GM12865 (cell line): Measurements from ENCODE around the gene ARMC2.

Experiments used
- DNase-seq: peaks from one replicate; pipeline ENCODE4 v3.0.0; 2010; ENCODE audit warnings: low read depth
- H3K4me3 ChIP-seq: 2 replicates; pipeline ENCODE4 v1.5.1; 2011; ENCODE audit warnings: mild to moderate bottlenecking, low read depth, low read length, control low read depth
- CTCF ChIP-seq: IDR thresholded peaks from 2 replicates; pipeline ENCODE4 v1.5.1; 2011; ENCODE audit warnings: low read length, control low read depth, low read depth, inconsistent platforms; ENCODE audit not compliant: insufficient read depth; ENCODE audit errors: missing control alignments

Gene ARMC2

GRCh38 chr6:109019911-109020310 lies 171.7 kb downstream of the ARMC2 start:
- DNase-seq, result no peak
- TF ChIP-seq CTCF, result no peak
- no peak overlapping the region for H3K4me3 ChIP-seq

GRCh38 chr6:109021870-109022269 lies 173.6 kb downstream of the ARMC2 start:
- no peak for DNase-seq
- no peak for TF ChIP-seq CTCF
- H3K4me3 ChIP-seq, result no peak overlapping the region

- no peak overlapping the region for H3K4me3 ChIP-seq
- no peak for DNase-seq
- no peak for TF ChIP-seq CTCF
Measured at GRCh38 chr6:109023356-109023925, 175.2 kb downstream of the ARMC2 start.
